HK-2 (cell line): ENCODE results near the gene TYW1B.
"Not testable (repeated sequence)": the region's sequence is repeated elsewhere in the genome, so short reads cannot be mapped to it uniquely, and the experiment has no call there.

ENCODE experiments used
- DNase-seq: peaks from one replicate; pipeline ENCODE4 v3.0.0-alpha.2; 2018; ENCODE audit not compliant: unreplicated experiment

The TYW1B gene

GRCh38 chr7:72555238-72555637 is 272.8 kb downstream of the TYW1B start:
- not testable (repeated sequence) for DNase-seq

- DNase-seq, result not testable (repeated sequence)
Observed at GRCh38 chr7:72554401-72554800, 273.6 kb downstream of the TYW1B start.

GRCh38 chr7:72550454-72550853 is 277.5 kb downstream of the TYW1B start:
- not testable (repeated sequence) for DNase-seq

- not testable (repeated sequence) for DNase-seq
Observed at GRCh38 chr7:72546586-72547237, 281.3 kb downstream of the TYW1B start.

GRCh38 chr7:72544531-72544930 is 283.5 kb downstream of the TYW1B start:
- not testable (repeated sequence) for DNase-seq

GRCh38 chr7:72540923-72541322 is 287.1 kb downstream of the TYW1B start:
- no peak for DNase-seq

GRCh38 chr7:72540106-72540611 is 287.8 kb downstream of the TYW1B start:
- DNase-seq, result no peak

GRCh38 chr7:72539702-72540101 is 288.3 kb downstream of the TYW1B start:
- DNase-seq, result no peak

GRCh38 chr7:72538856-72539255 is 289.1 kb downstream of the TYW1B start:
- no peak for DNase-seq

GRCh38 chr7:72538147-72538546 is 289.9 kb downstream of the TYW1B start:
- DNase-seq, result no peak

GRCh38 chr7:72536038-72536437 is 292.0 kb downstream of the TYW1B start:
- not testable (repeated sequence) for DNase-seq

- not testable (repeated sequence) for DNase-seq
Observed at GRCh38 chr7:72531048-72531447, 297.0 kb downstream of the TYW1B start.
